Tibial artery (tissue), 4 donors: ENCODE data around the gene FOXA3.

Experiments
- DNase-seq, 2 donors: peaks; one replicate each; pipeline ENCODE4 v3.0.0-alpha.2; 2019
- H3K27ac ChIP-seq, 2 donors: fragments of 200-600 bp; sonication (generic) in 1 of 2; 1 replicate in 1 of 2; 2 replicates in 1 of 2; pipeline ENCODE4 v1.5.1; 2018 to 2019; ENCODE audit warnings: mild to moderate bottlenecking in 1 of 2
- H3K27me3 ChIP-seq, 2 donors: fragments of 200-600 bp; sonication (generic) in 1 of 2; one replicate each; pipeline versions ENCODE4 v1.5.1 to v1.6.0; 2016 to 2019
- H3K36me3 ChIP-seq, 3 donors: fragments of 200-600 bp; sonication (generic) in 2 of 3; one replicate each; pipeline ENCODE4 v1.5.1; 2016 to 2019; ENCODE audit warnings: mild to moderate bottlenecking in 2 of 3
- H3K4me1 ChIP-seq, 4 donors: fragments of 200-600 bp; sonication (generic) in 2 of 4; 1 replicate in 3 of 4; 2 replicates in 1 of 4; pipeline ENCODE4 v1.5.1; 2016 to 2019
- H3K4me3 ChIP-seq, 2 donors: fragments of 200-600 bp; sonication (generic) in 1 of 2; 1 replicate in 1 of 2; 2 replicates in 1 of 2; pipeline ENCODE4 v1.5.1; 2018 to 2019; ENCODE audit warnings: mild to moderate bottlenecking in 2 of 2
- H3K9me3 ChIP-seq, 3 donors: fragments of 200-600 bp; sonication (generic) in 1 of 3; one replicate each; pipeline ENCODE4 v1.5.1; 2016 to 2019
- intact Hi-C: fragments of 100-400 bp; cut with DNase I; formaldehyde crosslinking; loops from one replicate; pipeline ENCODE4 v1.15.0; 2023; ENCODE audit warnings: low total_unique reads
- TF ChIP-seq, protein P1 (sequence below), 2 experiments: fragments of 200-600 bp in 1 of 2; fragments of 450-650 bp in 1 of 2; IDR thresholded peaks; one replicate each; pipeline ENCODE4 v1.5.1; 2017 to 2019; ENCODE audit warnings: antibody characterized with exemption in 2 of 2, mild to moderate bottlenecking in 1 of 2, moderate library complexity in 1 of 2

FOXA3 gene

GRCh38 chr19:45902651-45903625, 38.8 kb downstream of the FOXA3 start:
- peaks cover 0 to 25% (median 14%) of the 10 kb centered on the region in 4 donors for H3K4me1 ChIP-seq
- H3K36me3 ChIP-seq = peaks cover 6 to 19% (median 17%) of the 10 kb centered on the region in 3 donors
- no peaks in the 10 kb centered on the region for H3K27me3 ChIP-seq
- peak; percentile 95 to 99 for DNase-seq
- no peaks in the 10 kb centered on the region for H3K9me3 ChIP-seq
- TF ChIP-seq, protein P1, sequence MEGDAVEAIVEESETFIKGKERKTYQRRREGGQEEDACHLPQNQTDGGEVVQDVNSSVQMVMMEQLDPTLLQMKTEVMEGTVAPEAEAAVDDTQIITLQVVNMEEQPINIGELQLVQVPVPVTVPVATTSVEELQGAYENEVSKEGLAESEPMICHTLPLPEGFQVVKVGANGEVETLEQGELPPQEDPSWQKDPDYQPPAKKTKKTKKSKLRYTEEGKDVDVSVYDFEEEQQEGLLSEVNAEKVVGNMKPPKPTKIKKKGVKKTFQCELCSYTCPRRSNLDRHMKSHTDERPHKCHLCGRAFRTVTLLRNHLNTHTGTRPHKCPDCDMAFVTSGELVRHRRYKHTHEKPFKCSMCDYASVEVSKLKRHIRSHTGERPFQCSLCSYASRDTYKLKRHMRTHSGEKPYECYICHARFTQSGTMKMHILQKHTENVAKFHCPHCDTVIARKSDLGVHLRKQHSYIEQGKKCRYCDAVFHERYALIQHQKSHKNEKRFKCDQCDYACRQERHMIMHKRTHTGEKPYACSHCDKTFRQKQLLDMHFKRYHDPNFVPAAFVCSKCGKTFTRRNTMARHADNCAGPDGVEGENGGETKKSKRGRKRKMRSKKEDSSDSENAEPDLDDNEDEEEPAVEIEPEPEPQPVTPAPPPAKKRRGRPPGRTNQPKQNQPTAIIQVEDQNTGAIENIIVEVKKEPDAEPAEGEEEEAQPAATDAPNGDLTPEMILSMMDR (IDR thresholded peaks at IDR 0.05) = peak in 1 of 2 experiments; percentile 20
- peak overlapping the region; percentile 71 to 76 for H3K27ac ChIP-seq
- intact Hi-C loops = no loop called here
- peak overlapping the region; percentile 70 to 78 for H3K4me3 ChIP-seq

- intact Hi-C loops = no loop called here
- Histone ChIP-seq H3K9me3 (no peaks in the 10 kb centered on the region), H3K27me3 (peaks cover 0 to 2% of the 10 kb centered on the region in 2 donors), H3K27ac (no peak overlapping the region), H3K36me3 (no peaks in the 10 kb centered on the region), H3K4me1 (peaks cover 0 to 23% (median 14%) of the 10 kb centered on the region in 4 donors), H3K4me3 (no peak overlapping the region)
- TF ChIP-seq, protein P1 (IDR thresholded peaks at IDR 0.05) = no peak
- DNase-seq = no peak
Observed at GRCh38 chr19:45905011-45905410, 40.9 kb downstream of the FOXA3 start.

DNA sequence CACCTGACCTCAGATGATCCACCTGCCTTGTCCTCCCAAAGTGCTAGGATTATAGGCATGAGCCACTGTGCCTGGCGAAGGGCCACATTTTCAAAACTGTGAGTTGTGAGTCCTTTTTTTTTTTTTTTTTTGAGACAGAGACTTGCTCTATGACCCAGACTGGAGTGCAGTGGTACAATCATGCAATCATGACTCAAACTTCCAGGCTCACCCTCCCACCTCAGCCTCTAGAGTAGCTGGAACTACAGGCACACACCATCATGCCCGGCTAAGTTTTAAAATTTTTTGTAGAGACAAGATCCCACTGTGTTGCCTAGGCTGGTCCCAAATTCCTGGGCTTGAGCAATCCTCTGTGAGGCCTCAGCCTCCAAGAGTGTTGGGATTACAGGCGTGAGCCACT, 42.1 kb downstream of the FOXA3 start:
- DNase-seq = no peak
- H3K36me3 ChIP-seq = no peaks in the 10 kb centered on the region
- no peak overlapping the region for H3K27ac ChIP-seq
- H3K9me3 ChIP-seq = no peaks in the 10 kb centered on the region
- no peak overlapping the region for H3K4me3 ChIP-seq
- intact Hi-C loops = no loop called here
- peaks cover 0 to 8% of the 10 kb centered on the region in 2 donors for H3K27me3 ChIP-seq
- TF ChIP-seq, protein P1 (IDR thresholded peaks at IDR 0.05) = no peak
- peaks cover 0 to 12% (median 8%) of the 10 kb centered on the region in 4 donors for H3K4me1 ChIP-seq

DNA sequence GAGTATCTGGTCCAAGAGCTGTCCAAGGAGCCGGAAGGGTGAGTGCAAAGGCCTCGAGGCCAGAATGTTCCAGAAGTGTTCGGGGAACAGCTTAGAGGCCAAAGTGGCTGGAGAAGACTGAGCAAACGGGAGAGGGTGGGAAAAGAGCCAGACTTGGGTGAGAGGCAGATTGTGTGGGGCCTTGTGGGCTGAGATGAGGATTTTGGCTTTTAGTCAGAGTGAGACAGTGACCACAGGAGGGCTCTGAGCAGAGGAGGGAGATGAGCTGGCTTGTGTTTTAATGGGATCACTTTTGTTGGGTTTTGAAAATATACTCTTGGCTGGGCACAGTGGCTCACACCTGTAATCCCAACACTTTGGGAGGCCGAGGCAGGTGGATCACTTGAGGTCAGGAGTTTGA, 44.8 kb downstream of the FOXA3 start:
- Histone ChIP-seq H3K36me3 (no peaks in the 10 kb centered on the region), H3K27me3 (peaks cover 0 to 36% of the 10 kb centered on the region in 2 donors), H3K4me3 (no peak overlapping the region), H3K27ac (no peak overlapping the region), H3K9me3 (no peaks in the 10 kb centered on the region), H3K4me1 (no peaks in the 10 kb centered on the region)
- TF ChIP-seq, protein P1 (IDR thresholded peaks at IDR 0.05) = no peak
- intact Hi-C loops = no loop called here
- DNase-seq = no peak

DNA sequence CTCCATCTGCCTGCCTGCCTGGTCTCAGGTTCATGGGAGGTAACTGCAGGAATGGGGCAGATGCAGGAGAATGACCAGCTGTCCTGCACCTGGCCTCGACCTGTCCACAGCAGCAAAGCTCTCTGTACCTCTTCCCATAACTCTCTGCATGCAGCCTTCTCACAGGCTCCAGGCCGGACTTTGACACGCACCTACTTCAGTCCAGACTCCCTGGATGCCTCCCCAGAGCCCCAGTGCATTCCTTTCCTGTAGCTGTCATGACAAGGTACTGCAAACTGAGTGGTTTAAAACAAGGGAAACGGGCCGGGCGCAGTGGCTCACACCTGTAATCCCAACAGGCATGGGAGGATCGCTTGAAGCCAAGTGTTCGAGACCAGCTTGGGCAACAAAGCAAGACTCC, 47.2 kb downstream of the FOXA3 start:
- H3K36me3 ChIP-seq = no peaks in the 10 kb centered on the region
- no peak for DNase-seq
- H3K4me1 ChIP-seq = no peaks in the 10 kb centered on the region
- H3K27ac ChIP-seq = no peak overlapping the region
- H3K27me3 ChIP-seq = peaks cover 0 to 54% of the 10 kb centered on the region in 2 donors
- H3K4me3 ChIP-seq = no peak overlapping the region
- TF ChIP-seq, protein P1 (IDR thresholded peaks at IDR 0.05) = no peak
- intact Hi-C loops = no loop called here
- H3K9me3 ChIP-seq = no peaks in the 10 kb centered on the region
